GM12878 (cell line): Measurements from ENCODE around the gene GIPC3. TPM values are rescaled to one million over a fixed set of nuclear protein-coding genes. Genes with fewer than 3 reads are reported as not detected.

Source experiments
- ATAC-seq: fragments of 200-7000 bp; cut with Tn5 transposase; 3 replicates; pipeline ENCODE4 v1.9.1; 2020; ENCODE audit warnings: mild to moderate bottlenecking, moderate library complexity
- BruUV-seq: library from RNA; stranded (reverse); fragments of 400-500 nt; replicated peaks from 2 replicates; lab custom pipeline; 2021; lab: Mats Ljungman, UMichigan
- CTCF ChIA-PET: fragments of 300-600 bp; sonication (Branson Sonifier 250); formaldehyde crosslinking; extraction: SDS; loops from one replicate; lab custom pipeline; 2021; ENCODE audit warnings: inconsistent platforms; lab: Yijun Ruan, JAX
- POLR2A ChIA-PET: fragments of 350-600 bp; formaldehyde crosslinking; extraction: SDS; loops from one replicate; lab custom pipeline; 2021; ENCODE audit warnings: inconsistent platforms; lab: Charles Lee
- RAD21 ChIA-PET: fragments of 300-600 bp; sonication (Branson Sonifier 250); formaldehyde crosslinking; loops from one replicate; lab custom pipeline; 2023; ENCODE audit warnings: antibody characterized with exemption; ENCODE audit not compliant: unreplicated experiment; lab: Charles Lee
- SMC1A ChIA-PET: fragments of 300-600 bp; sonication (Branson Sonifier 250); formaldehyde crosslinking; loops from one replicate; lab custom pipeline; 2023; ENCODE audit not compliant: unreplicated experiment, uncharacterized antibody; lab: Charles Lee
- DNase-seq: peaks from one replicate; pipeline ENCODE4 v3.0.0-alpha.2; 2011; ENCODE audit warnings: low read depth, low spot score
- FAIRE-seq: peaks from 3 replicates; lab custom pipeline; 2011; peaks lifted over from hg19 to GRCh38; lab: Jason Lieb, UNC
- H2AFZ ChIP-seq: 2 replicates; pipeline ENCODE4 v1.6.0; 2011; ENCODE audit warnings: low read depth, low read length, control low read depth; ENCODE audit not compliant: control insufficient read depth
- H3K27ac ChIP-seq: 2 replicates; pipeline ENCODE4 v1.5.1; 2011; ENCODE audit warnings: control low read depth; ENCODE audit not compliant: control insufficient read depth, insufficient read depth
- H3K27me3 ChIP-seq, 2 experiments: replicated peaks in 1 of 2; 2 replicates each; pipeline versions ENCODE4 v1.6.0 to v1.6.1; 2011; ENCODE audit warnings: low read length in 1 of 2; ENCODE audit not compliant: control insufficient read depth in 2 of 2, insufficient read depth in 2 of 2
- H3K36me3 ChIP-seq, 2 experiments: 2 replicates each; pipeline ENCODE4 v1.5.1; 2011; ENCODE audit warnings: low read length in 1 of 2; ENCODE audit not compliant: control insufficient read depth in 2 of 2, insufficient read depth in 2 of 2
- H3K4me1 ChIP-seq: 2 replicates; pipeline ENCODE4 v1.6.1; 2011; ENCODE audit warnings: mild to moderate bottlenecking, low read length, moderate library complexity, mixed read lengths; ENCODE audit not compliant: control insufficient read depth, insufficient read depth
- H3K4me2 ChIP-seq: 2 replicates; pipeline ENCODE4 v1.6.0; 2011; ENCODE audit warnings: control low read depth; ENCODE audit not compliant: control insufficient read depth, insufficient read depth
- H3K4me3 ChIP-seq: fragments of 200-600 bp; sonication (generic); 2 replicates; pipeline ENCODE4 v1.5.1; 2016
- H3K79me2 ChIP-seq: 2 replicates; pipeline ENCODE4 v1.6.0; 2011; ENCODE audit warnings: low read length; ENCODE audit not compliant: control insufficient read depth, insufficient read depth
- H3K9ac ChIP-seq: 2 replicates; pipeline ENCODE4 v1.8.0; 2011; ENCODE audit warnings: low read length, control low read depth, mixed read lengths; ENCODE audit not compliant: control insufficient read depth, insufficient read depth
- H3K9me3 ChIP-seq: replicated peaks from 3 replicates; pipeline ENCODE4 v1.5.1; 2011; ENCODE audit warnings: mild to moderate bottlenecking, low read length; ENCODE audit not compliant: control insufficient read depth, insufficient read depth
- H4K20me1 ChIP-seq: 2 replicates; pipeline ENCODE4 v1.6.0; 2011; ENCODE audit not compliant: control insufficient read depth, insufficient read depth
- BCL11A ChIP-seq: IDR thresholded peaks from 2 replicates; pipeline ENCODE4 v1.6.1; 2011; ENCODE audit warnings: low read depth, low read length
- CHD4 ChIP-seq: fragments of 200-600 bp; sonication (generic); IDR thresholded peaks from 2 replicates; pipeline ENCODE4 v1.6.1; 2016; ENCODE audit warnings: mild to moderate bottlenecking
- JUNB ChIP-seq: IDR thresholded peaks from 2 replicates; pipeline ENCODE4 v1.6.1; 2016; ENCODE audit warnings: antibody characterized with exemption, mild to moderate bottlenecking
- NFIC ChIP-seq: IDR thresholded peaks from 2 replicates; pipeline ENCODE4 v1.6.1; 2012; ENCODE audit warnings: low read depth, mild to moderate bottlenecking, inconsistent platforms, low read length, moderate library complexity
- NR2F1 ChIP-seq: fragments of 450-650 bp; conservative IDR thresholded peaks from 2 replicates; pipeline ENCODE4 v1.6.1; 2017; ENCODE audit warnings: mild to moderate bottlenecking
- PBX3 ChIP-seq: IDR thresholded peaks from 2 replicates; pipeline ENCODE4 v1.6.1; 2011; ENCODE audit warnings: mild to moderate bottlenecking, low read depth, low read length, moderate library complexity; ENCODE audit not compliant: insufficient replicate concordance
- POU2F2 ChIP-seq: IDR thresholded peaks from 3 replicates; pipeline ENCODE4 v1.6.1; 2011; ENCODE audit warnings: low read depth, mild to moderate bottlenecking, low read length, borderline replicate concordance
- SMC3 ChIP-seq: IDR thresholded peaks from 2 replicates; pipeline ENCODE4 v1.6.1; 2011; ENCODE audit warnings: low read length, improper control_type of control experiment, borderline replicate concordance
- WRNIP1 ChIP-seq: IDR thresholded peaks from 2 replicates; pipeline ENCODE4 v1.6.1; 2011; ENCODE audit warnings: low read depth, low read length, improper control_type of control experiment, borderline replicate concordance
- ZBTB11 ChIP-seq: fragments of 450-650 bp; formaldehyde crosslinking; IDR thresholded peaks from 2 replicates; pipeline ENCODE4 v1.5.0; 2022; ENCODE audit warnings: mild to moderate bottlenecking, missing genetic modification characterization
- ZNF622 ChIP-seq: fragments of 450-650 bp; IDR thresholded peaks from 2 replicates; pipeline ENCODE4 v1.6.1; 2017; ENCODE audit warnings: mild to moderate bottlenecking, inconsistent platforms
- ZSCAN29 ChIP-seq: fragments of 450-650 bp; IDR thresholded peaks from 2 replicates; pipeline ENCODE4 v1.6.1; 2017; ENCODE audit warnings: mild to moderate bottlenecking, moderate library complexity
- WGBS: methylation state at CpG from one replicate; pipeline ENCODE4 v1.1.6; 2016; ENCODE audit warnings: low lambda C conversion rate; ENCODE audit not compliant: insufficient replicate concordance, insufficient coverage; ENCODE audit errors: missing lambda C conversion rate; 5-methylcytosine and 5-hydroxymethylcytosine counted together
- in situ Hi-C: fragments of 300-500 bp; cut with MboI; formaldehyde crosslinking; loops from 9 replicates; pipeline ENCODE4 v1.14.3; 2018; ENCODE audit warnings: mixed read lengths
- intact Hi-C: fragments of 100-400 bp; cut with micrococcal nuclease; formaldehyde crosslinking; loops from one replicate; pipeline ENCODE4 v1.14.2; 2022; ENCODE audit not compliant: unreplicated experiment
- polyA plus RNA-seq, 11 experiments: library from polyadenylated mRNA; depleted of rRNA in 4 of 11; unstranded in 6 of 11; stranded (reverse) in 5 of 11; fragments of >200 nt; fragmentation: Nextera tagmentation in 4 of 11; fragmentation: Illumina TruSeq in 1 of 11; extraction: Ambion mirVana in 4 of 11; extraction: Trizol in 1 of 11; gene quantifications; 1 replicate in 1 of 11; 2 replicates in 10 of 11; pipeline versions ENCODE4 v1.2.1 to v1.2.3, GENCODE V29; 2011 to 2016; ENCODE audit warnings: inconsistent platforms in 2 of 11, missing spikeins in 2 of 11, low read depth in 1 of 11
- total RNA-seq, 4 experiments: library from RNA; depleted of rRNA in 3 of 4; stranded (reverse); fragments of >200 nt in 3 of 4; fragmentation: Illumina TruSeq in 1 of 4; extraction: Trizol in 1 of 4; gene quantifications; 2 replicates each; pipeline versions ENCODE4 v1.2.1 to v1.2.3, GENCODE V29; 2013 to 2021

The GIPC3 gene
- total and polyA plus RNA-seq, 10 of the 15 experiments (the other 5 are each of a cell fraction or from before 2014, with no cell fraction given) = not detected

GRCh38 chr19:3548606-3549005 lies 36.7 kb upstream of the GIPC3 start:
- DNase-seq = no peak
- 81% methylated on average over 14 of the region's 14 CpGs for WGBS

GRCh38 chr19:3549816-3550215 lies 35.5 kb upstream of the GIPC3 start:
- intact Hi-C loops = loop anchor here (5.0 kb wide), 1 partner anchor 157 kb away; the partner anchor contains the start of gene TJP3
- in situ Hi-C loops = no loop called here

More at GRCh38 chr19:3548606-3549005, 36.7 kb upstream of the GIPC3 start:
- H4K20me1 ChIP-seq = no peaks in the 10 kb centered on the region
- H3K4me2 ChIP-seq = no peak overlapping the region
- H3K9me3 ChIP-seq = no peaks in the 10 kb centered on the region
- ChIA-PET POLR2A (interaction anchor here (0.6 to 1.1 kb wide), 2 partner anchors 8 to 111 kb away, joined by 3 to 4 read pairs; partner anchors contain the start of gene MFSD12), RAD21 (no interaction called here), CTCF (interaction anchor here (0.6 to 1.3 kb wide), 2 partner anchors 10 to 620 kb away, joined by 3 read pairs; partner anchors contain the start of gene TEKTIP1), SMC1A (no interaction called here)
- BruUV-seq = no TSS peak
- H3K4me3 ChIP-seq = no peak overlapping the region
- no peak overlapping the region for H3K9ac ChIP-seq
- ATAC-seq (no peak), FAIRE-seq (no peak)
- peaks cover 8% of the 10 kb centered on the region for H3K79me2 ChIP-seq
- peaks cover 10% of the 10 kb centered on the region for H3K4me1 ChIP-seq
- no peaks in the 10 kb centered on the region for H3K27me3 ChIP-seq
- in situ Hi-C loops (no loop called here), intact Hi-C loops (loop anchor here (5.0 kb wide), 1 partner anchor 159 kb away; the partner anchor contains the start of gene TJP3)
- no peak overlapping the region for H2AFZ ChIP-seq
- no peak overlapping the region for H3K27ac ChIP-seq
- H3K36me3 ChIP-seq = peaks cover 2 to 9% of the 10 kb centered on the region in 2 experiments; a peak in 3 of 4 replicates
- TF ChIP-seq JUNB (no peak), ZNF622 (no peak), NR2F1 (no peak), ZSCAN29 (no peak), NFIC (no peak), WRNIP1 (no peak)

More at GRCh38 chr19:3549816-3550215, 35.5 kb upstream of the GIPC3 start:
- no peaks in the 10 kb centered on the region for H3K27me3 ChIP-seq
- ChIA-PET SMC1A (no interaction called here), POLR2A (no interaction called here), CTCF (no interaction called here), RAD21 (no interaction called here)
- TF ChIP-seq POU2F2 (no peak), JUNB (no peak), PBX3 (no peak), ZBTB11 (CRISPR knock-in tag) (no peak), SMC3 (no peak), CHD4 (no peak), BCL11A (no peak)
- FAIRE-seq (no peak), DNase-seq (no peak), ATAC-seq (no peak)
- no peak overlapping the region for H3K4me2 ChIP-seq
- peaks cover 0 to 6% of the 10 kb centered on the region in 2 experiments; a peak in 3 of 4 replicates for H3K36me3 ChIP-seq
- no peak overlapping the region for H2AFZ ChIP-seq
- no peak overlapping the region for H3K27ac ChIP-seq
- BruUV-seq = no TSS peak
- H3K9me3 ChIP-seq = no peaks in the 10 kb centered on the region
- H3K4me1 ChIP-seq = peaks cover 22% of the 10 kb centered on the region
- 96% methylated on average over 10 of the region's 10 CpGs for WGBS
- no peak overlapping the region for H3K4me3 ChIP-seq
- H3K9ac ChIP-seq = no peak overlapping the region
- peaks cover 16% of the 10 kb centered on the region for H3K79me2 ChIP-seq
- H4K20me1 ChIP-seq = no peaks in the 10 kb centered on the region
